IPS-11a (cell line): ENCODE results near the gene HOXD11.

Experiments
- H3K4me3 ChIP-seq: one replicate; pipeline ENCODE4 v1.5.1; 2013; ENCODE audit warnings: low read depth, low read length, control low read depth

Gene HOXD11

DNA sequence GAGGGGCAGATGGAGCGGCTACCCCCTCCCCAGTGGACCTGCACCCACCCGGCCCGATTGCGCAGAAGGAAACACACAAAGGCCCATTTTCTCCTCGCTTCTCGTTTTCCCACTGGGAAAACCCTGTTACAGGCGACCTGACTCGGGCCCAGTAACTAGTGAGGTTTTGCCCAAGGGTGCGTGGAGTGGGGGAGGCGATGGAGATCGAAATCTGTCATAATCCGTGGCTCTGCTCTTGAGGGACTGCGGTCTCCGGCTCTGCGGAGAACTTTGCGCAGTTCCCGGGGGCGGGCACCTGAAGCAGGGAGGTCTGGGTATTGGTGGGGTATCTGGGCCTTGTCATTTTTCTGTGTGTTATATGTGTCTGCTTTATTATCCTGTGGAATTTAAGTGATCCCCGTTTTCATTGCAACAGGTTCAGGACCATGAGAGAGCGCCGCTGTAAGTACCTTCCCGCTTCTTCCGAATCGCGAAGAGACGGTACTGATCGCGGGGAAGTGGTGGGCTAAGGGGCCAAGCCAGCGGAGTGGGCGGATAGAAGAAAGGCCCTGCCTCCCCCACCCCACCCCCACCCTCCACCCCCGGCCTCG is 40.2 kb downstream of the HOXD11 start:
- no peak overlapping the region for H3K4me3 ChIP-seq

DNA sequence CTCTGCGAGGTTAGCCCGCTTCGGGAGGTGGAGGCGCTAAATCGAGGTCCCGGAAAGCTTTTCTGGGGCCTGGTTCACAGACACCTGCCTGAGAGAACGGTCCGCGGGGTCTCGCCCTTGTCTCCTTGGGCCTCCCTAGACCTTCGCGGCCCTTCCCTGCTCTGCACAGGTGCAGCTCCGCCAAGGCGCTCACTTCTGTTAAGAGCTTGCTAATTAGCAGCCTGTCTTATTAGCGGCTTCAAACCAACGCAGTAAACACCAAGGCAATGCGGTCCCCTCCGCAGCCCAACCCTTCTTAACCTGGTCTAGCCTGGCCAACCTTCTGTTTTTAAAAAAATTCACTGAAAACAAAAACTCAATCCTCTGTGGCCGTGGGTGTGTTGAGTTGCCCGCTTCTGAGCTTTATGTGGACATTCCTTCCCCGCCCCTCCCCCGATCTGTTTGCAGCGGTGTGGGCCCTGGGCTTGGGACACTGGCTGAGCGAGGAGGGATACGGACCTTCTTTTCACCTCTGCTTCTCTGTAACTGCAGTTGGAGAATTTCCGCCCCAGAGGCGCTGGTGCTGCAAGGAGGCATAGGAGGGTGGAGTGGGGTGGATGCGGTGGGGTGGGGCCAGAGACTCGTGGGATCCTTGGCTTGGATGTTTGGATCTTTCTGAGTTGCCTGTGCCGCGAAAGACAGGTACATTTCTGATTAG is 40.9 kb downstream of the HOXD11 start:
- no peak overlapping the region for H3K4me3 ChIP-seq

DNA sequence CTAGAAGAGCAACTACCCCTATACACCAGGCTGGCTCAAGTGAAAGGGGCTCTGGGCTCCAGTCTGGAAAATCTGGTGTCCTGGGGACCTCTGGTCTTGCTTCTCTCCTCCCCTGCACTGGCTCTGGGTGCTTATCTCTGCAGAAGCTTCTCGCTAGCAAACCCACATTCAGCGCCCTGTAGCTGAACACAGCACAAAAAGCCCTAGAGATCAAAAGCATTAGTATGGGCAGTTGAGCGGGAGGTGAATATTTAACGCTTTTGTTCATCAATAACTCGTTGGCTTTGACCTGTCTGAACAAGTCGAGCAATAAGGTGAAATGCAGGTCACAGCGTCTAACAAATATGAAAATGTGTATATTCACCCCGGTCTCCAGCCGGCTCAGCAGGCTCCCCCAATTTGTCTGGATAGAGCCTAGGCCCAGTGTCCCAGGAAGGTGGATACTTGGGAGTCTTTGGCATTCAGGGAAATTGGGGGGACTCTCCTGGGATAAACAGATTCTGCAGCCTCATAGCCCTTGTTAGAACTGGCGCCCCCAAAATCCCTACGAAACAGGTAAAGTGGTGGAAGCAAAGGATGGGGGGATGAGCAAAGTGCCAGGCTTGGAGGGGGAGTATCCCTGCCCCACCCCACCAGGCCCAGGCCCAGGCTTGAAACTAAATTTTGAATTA is 41.8 kb downstream of the HOXD11 start:
- no peak overlapping the region for H3K4me3 ChIP-seq

DNA sequence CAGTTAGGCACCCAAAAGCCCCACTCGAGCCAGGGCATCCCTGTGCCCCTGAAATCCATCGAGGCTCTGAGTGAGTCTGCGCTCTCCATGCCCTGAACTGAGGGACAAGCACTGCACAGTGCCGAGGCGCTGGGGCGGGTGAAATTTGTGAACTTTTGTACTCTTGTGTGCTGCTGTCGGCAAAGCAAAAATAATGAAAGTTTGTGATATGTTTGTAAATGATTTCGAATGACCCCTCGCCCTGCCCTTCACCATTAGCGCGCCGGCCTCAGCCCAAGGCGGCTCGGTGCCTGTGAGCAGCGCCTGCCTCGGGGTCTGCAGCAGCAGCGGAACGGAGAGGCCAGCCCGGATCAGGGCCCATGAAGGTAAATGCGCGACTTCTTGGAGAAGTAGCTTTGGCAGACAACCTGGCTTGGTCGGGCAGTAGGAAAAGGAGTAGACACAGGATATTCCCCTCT is 42.4 kb downstream of the HOXD11 start:
- H3K4me3 ChIP-seq, result no peak overlapping the region

DNA sequence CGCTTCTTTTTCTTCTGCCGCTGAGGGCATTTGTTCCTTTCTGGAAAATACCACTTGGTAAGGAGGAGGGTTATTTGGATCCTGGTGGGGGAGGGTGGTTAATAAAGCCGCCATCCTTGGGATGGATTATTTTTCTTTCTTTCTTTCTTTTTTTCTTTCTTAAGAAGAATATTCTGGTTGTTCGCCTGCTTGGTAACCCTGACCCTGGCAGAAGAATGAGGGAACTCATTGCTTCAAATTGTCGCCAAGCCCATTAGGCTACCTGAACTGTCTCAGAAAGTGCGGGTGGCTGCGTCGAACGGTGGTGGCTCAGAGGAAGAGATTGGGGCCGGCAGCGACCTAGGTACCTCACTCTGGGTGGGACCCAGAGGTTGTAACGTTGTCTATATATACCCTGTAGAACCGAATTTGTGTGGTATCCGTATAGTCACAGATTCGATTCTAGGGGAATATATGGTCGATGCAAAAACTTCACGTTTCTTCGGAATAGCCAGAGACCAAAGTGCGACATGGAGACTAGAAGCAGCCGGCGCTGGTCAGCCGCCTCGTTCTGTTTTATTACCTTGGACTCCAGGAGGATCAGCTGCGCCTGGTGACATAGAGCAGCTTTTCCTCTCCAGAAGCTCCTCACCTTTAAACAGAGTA is 43.0 kb downstream of the HOXD11 start:
- H3K4me3 ChIP-seq, result no peak overlapping the region

DNA sequence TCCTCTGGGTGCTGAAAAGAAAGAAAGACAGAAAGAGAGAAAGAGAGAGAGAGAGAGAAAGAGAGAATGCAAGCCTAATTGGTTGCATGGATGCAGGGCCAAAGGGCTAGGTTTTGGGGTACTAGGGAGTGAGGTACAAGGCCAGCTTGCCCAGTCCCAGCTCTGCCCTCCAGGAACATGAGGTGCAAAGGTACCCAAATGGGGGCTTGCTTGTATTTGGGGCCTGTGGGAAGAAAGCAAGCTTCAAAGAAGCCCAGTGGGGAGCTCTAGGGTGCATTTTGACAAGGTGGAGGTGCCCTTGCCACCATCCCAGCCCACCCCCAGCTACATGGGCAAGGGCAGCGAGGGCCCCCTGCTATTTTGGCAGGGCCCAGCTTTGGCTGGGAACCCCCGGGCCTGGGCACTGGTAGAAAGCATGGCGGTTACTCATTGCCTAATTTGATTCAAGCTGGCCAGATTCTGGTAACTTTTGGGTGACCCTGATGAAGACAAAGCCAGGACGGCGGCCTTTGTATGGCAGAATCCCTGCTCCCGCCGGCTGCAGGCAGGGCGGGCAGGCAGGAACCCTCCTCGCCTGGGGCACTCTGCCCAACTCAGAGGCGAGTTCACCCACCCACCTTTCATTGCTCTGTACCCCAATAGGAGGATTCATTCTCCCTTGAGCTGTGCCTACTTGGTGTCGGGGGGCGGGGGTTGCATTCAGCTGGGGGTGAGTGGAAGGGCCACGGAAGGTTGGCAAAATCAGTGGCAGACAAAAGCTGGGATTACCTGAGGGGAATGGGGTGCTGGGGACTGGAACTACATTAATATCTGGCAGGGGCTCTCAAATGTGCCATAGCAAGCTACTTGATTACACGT is 43.7 kb downstream of the HOXD11 start:
- no peak overlapping the region for H3K4me3 ChIP-seq

DNA sequence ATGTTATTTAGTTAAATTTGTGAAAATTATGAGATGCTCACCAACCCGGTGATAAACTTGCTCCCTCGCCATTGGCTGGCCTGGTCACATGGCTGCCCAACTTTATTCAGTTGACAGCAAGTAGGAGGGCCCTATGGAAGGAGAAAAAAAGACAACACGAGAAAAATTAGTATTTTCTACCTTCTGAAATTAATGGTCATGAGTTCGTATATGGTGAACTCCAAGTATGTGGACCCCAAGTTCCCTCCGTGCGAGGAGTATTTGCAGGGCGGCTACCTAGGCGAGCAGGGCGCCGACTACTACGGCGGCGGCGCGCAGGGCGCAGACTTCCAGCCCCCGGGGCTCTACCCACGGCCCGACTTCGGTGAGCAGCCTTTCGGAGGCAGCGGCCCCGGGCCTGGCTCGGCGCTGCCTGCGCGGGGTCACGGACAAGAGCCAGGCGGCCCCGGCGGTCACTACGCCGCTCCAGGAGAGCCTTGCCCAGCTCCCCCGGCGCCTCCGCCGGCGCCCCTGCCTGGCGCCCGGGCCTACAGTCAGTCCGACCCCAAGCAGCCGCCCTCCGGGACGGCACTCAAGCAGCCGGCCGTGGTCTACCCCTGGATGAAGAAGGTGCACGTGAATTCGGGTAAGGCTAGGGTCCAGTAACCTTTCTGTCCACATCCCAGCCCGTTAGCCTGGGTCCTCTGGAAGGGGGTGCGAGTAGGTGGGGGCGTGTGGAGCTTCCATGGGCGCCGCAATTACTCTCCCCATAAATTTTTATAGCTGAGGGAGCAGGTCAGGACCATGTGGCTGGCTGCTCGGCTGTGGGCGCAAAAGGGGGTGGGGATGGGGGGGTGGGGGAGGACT is 44.6 kb downstream of the HOXD11 start, which contains the start of gene HOXD4:
TSS of gene HOXD4 (plus strand) at position 109 of the 846 bp plus-strand sequence. CDS start at position 193, 84 bp downstream.
- no peak within 1 kb of the TSS for H3K4me3 ChIP-seq

DNA sequence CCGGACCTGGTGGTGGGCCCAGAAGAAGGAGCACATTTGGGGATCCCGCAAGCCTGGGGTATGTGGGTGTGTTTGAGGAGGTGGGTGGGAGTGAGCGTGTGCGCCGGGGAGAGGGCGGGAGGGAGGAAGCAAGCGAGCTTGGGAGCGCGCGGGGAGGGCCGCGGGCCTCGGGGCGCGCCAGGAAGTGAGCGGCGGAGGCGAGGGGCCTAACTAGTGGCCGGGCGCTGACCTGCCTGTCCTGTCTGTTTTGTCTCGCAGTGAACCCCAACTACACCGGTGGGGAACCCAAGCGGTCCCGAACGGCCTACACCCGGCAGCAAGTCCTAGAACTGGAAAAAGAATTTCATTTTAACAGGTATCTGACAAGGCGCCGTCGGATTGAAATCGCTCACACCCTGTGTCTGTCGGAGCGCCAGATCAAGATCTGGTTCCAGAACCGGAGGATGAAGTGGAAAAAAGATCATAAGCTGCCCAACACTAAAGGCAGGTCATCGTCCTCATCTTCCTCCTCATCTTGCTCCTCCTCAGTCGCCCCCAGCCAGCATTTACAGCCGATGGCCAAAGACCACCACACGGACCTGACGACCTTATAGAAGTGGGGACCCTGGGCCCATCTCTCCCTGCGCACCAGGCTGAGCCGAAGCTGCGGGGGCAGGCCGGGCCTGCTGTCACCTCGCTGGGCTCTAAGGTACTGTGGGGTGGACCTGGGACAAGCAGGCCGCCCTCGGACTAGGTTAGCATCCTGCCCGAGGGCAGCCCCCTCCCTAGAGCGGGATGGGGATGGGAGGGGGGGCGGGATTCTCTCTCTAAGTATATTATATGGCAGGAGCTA is 45.5 kb downstream of the HOXD11 start:
- no peak overlapping the region for H3K4me3 ChIP-seq

DNA sequence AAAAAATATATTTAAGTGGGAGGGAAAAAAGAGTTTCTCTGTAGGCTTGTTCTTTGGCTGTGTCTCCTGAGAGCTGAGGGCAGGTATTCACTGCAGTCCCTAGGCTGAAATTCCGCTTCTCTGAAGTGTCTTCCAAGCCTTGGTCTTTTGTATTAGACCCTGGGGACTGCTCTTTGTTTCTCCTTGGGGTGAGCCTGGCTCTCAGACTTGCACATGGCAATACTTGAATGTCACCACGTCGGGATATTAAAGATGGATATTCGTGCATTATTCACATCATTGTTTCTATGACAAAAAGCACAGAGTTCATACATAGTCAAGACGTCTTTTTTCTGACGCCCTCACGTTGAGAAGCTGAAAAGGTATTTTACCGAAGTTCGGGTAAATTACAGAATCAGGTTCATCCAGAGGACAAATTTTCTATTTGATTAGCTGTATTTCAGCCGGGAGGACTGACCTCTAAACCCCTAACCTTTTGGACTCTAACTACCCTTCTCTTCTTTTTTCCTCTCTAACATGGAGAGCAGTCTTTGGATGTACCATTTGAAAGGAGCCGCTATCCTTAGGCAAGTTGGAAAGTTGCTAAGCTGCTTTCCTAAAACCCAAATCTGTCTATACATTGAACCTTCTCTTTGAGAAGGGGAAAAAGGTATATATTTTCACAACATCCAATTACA is 47.6 kb downstream of the HOXD11 start:
- no peak overlapping the region for H3K4me3 ChIP-seq

DNA sequence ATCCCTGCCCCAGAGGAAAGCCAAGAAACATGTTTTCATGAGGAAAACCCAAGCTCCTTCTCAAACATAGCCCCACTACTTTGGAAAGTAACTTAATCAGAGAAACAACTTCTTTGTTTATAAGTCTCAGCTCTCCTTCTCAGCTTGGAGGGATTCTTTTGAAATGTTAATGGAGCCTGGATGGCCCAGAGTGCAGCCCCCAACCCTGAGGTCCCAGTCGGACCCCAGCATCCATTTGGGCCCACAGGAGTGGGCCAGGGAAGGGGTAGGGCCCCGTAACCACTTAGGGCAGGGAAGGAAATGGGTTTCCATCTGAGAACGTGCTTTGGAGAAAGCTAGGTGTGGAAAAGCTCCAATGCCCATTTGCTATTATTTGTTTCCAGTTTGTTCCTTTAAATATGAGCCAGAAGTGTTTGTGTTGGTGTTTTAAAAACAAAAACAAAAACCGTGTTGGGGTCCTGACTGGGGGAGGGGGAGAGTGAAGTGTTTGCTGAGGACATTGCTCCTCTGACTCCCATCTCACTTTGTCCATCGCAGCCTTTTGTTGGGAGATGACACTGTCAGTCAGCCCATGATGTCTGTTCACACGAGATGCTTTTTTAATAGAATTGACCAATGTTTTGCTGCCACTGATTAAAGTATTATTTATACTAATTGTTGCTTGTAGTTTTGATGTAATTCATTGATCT is 48.4 kb downstream of the HOXD11 start:
- H3K4me3 ChIP-seq, result no peak overlapping the region

DNA sequence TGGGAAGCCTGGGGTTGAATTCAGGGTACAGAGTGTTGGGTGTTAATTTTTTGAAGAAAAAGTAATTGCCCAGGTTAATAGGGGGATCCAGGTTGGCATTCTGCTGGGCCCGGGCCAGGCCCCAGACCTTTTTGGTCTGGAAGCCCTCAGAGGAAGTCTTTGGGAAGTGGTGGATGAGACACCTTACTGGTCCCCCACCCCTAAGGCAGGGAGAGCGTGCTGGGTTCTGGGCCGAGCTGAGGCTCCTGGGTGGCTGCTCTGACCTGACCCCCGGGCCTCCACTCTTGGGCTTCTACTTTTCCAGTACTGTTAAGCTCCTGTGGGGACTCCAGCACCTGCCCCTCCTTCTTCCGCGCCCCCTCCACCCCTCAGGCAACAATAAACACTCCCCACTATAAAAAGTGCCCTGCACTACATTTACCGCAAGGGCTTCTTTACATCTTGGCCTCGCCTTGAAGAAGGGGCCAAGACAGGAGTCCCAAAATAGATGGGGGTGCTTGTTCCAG is 49.3 kb downstream of the HOXD11 start:
- H3K4me3 ChIP-seq, result no peak overlapping the region

DNA sequence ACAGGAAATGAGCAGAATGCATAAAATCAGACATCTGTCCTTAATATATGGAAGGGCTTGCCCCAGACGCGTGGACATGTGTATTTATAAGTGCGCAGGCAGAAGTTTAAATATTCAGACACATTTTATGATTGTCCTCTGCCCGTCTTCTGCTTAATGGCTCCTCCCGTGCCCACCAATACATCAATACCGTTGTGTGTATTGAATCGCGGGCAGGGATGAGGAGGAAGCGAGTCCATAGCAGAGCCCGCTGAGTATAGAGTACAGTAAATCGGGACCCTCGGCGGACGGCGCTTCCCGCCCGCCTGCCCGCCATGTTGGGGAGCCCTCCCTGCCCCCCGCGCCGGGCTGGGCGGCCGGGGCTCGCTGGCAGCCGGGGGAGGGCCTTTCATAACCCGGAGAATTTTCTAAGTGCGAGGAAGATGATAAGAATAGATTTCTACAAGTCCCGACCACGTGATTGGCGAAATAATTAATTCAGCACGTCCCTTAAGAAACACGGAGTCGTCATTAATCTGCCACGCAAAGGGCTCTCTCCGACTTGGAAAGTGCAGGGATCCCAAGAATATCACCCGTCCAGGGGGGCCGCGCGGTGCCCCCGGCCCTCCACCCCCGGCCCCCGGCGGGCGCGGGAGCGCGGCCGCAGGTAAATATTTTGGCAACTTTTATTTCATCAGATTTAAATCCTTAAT is 49.9 kb downstream of the HOXD11 start, which contains the start of gene HOXD3:
TSS of gene HOXD3 (plus strand) at position 501 of the 692 bp plus-strand sequence. CDS start 11,808 bp downstream, outside the sequence.
- H3K4me3 ChIP-seq, result no peak within 1 kb of the TSS

DNA sequence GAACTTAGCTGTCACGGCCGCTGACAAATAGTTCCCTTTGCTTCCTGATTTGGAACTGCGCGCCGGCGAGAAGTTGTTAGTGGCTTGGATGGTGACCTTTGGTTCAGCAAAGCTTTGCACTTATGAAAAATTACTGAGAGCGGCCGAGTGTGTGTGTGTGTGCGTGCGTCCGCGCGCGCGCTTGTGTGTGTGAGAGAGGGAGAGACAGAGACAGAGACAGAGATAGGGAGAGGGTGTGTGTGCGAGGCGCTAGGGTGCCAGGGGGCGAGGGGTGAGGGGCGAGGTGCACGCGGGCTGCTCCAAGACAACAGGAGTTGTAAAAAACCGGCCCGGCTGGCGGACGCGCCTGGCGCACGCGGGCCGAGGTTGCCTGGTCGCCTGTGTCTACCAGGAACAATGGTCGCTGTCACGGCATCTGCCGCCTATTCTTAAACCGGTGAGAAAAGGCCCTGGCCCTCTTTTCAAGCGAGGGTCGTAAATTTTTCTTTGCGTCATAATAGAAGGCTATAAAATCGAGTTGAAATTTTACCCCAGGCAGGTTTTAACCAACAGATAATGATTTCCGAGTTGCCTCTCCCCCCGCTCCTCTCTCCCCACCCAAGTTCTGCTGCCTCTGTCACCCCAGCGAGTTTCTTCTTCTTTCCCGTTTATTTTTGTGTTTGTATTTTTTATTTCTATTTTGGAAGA is 50.6 kb downstream of the HOXD11 start:
- H3K4me3 ChIP-seq, result no peak overlapping the region

DNA sequence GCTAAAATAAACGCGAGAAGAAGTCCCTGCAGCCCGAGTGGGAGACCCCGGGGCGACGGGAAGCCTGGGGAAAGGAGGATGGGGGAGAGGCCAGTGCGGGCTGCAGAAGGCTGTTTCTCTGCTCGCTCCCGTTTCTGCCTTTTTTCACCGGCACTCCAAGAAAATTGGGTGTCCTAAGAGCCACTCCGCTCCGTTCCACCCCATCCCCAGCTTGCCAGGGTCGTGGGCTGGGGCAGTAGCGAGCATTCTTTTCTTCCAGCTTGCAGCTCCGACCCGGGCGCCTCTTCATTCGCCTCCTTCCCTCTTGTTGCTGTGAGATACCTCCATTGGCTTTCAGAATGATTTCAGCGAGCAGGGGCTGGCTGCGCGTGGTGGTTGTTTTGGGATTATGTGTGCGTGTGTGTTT is 51.1 kb downstream of the HOXD11 start:
- H3K4me3 ChIP-seq, result no peak overlapping the region

DNA sequence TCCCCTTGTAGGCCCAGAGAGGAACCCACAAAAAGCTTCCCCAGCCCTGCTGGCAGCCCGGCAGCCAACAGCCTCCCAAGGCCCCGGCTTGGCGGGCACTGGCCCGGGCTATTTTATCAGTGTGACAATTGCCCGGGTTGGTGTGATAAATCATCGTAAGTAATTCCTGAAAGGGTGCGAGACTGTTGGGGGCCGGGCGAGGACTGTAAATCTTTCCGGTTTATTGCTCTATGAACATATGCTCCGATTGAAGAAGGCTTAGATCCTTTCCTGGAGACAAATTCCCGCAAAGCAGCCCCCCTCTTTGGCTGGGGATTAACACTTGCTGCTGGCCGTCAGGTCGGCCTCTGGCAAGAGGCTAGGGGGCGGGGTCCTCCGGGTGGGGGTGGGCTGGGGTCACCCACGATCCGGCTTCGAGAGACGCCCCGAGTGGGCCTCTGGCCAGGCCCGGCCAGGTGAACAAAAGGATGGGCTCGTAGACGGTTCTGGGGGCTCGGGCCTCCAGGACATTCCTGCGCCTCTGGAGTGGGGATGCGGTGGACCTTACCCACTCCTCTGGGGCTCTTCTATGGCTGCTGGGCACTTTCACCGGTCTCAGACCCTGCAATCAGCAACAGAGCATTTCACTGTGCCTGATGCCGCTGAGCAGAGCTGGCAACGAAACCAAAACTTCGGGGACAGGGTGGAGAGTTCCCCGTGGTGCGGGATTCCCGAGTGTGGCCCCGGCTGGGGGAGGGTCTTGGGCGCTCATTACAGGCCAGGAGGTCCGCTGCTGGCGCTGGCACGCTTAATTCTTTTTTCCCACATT is 52.0 kb downstream of the HOXD11 start:
- no peak overlapping the region for H3K4me3 ChIP-seq
